Ishikawa (cell line): Measurements from ENCODE around the gene PCDHGB1.

Source experiments
- CREB1 ChIP-seq: IDR thresholded peaks from 2 replicates; pipeline ENCODE4 v1.6.1; 2012; ENCODE audit warnings: low read depth
- EP300 ChIP-seq: IDR thresholded peaks from 2 replicates; pipeline ENCODE4 v1.6.1; 2012; ENCODE audit warnings: borderline replicate concordance
- REST ChIP-seq: IDR thresholded peaks from 2 replicates; pipeline ENCODE4 v1.6.1; 2012; ENCODE audit warnings: low read depth, mild to moderate bottlenecking
- TAF1 ChIP-seq: IDR thresholded peaks from 2 replicates; pipeline ENCODE4 v1.6.1; 2012; ENCODE audit warnings: low read depth, mild to moderate bottlenecking

- TF ChIP-seq EP300 (no peak), CREB1 (no peak), REST (no peak), TAF1 (no peak)
Observed at GRCh38 chr5:141366016-141366896, 16.4 kb downstream of the PCDHGB1 start.
